Activated CD8-positive, alpha-beta memory T cell treated with anti-CD3 and anti-CD28 coated beads for 24 hours (primary cell): Measurements from ENCODE around the gene SLAMF9.
"Not testable (repeated sequence)": the region's sequence is repeated elsewhere in the genome, so short reads cannot be mapped to it uniquely, and the experiment has no call there.

ENCODE experiments used
- DNase-seq: peaks from one replicate; pipeline ENCODE4 v3.0.0-alpha.2; 2020

The SLAMF9 gene

DNA sequence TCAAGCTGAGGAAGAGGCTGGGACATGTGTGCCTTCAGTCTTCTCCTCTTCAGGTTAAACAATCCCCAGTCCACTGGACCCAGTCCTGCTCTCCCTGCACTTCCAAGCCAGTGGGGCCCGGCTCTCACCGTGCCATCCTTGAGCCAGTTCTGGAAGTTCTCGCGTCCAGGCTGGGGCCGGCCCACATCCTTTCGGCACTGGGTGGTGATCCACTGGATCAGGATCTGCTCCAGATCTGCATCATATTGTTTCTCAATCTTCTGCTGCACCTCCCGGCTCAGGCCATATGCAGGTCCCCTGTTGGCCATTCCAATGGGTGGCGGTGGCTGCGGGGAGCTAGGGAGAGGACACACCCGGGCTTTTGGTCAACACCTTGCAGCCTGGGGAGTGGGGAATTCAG is 33.8 kb downstream of the SLAMF9 start:
- DNase-seq = no peak

- no peak for DNase-seq
Measured at GRCh38 chr1:159919236-159919865, 34.7 kb downstream of the SLAMF9 start.

DNA sequence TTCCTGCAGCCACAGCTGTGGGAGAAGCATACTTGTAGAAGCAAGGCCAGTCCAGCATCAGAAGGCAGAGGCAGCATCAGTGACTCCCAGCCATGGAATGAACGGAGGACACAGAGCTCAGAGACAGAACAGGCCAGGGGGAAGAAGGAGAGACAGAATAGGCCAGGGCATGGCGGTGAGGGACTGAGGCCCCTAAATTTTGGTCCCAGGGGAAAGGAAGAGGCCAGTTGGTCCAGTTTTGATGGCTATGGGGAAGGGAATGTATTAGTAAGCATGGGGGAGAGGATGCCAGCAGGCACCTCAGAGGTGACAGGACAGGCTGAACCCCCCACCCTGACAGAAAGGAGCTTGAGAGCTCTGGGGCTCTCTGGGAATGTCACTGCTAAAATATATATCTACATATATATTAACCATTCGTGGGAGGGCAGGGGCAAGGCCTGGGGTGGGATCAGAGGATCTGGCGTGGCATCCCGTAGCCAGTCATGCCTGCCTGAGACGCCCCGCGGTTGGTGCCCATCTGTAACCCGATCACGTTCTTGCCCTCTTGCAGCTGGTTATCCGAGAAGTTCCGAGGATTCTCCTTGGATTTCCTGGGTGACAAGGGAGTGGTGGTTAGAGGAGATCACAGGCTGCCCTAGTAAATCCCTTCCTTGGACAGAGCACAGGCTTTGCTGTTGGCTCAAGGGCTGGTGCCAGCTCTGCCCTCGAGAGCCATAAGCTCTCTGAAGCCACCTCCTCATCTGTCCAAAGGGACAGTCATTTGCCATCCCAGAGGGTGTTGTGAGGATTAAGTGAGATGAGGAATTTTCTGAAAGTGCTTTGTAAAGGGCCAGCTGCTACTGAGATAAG is 35.5 kb downstream of the SLAMF9 start:
- no peak for DNase-seq

DNA sequence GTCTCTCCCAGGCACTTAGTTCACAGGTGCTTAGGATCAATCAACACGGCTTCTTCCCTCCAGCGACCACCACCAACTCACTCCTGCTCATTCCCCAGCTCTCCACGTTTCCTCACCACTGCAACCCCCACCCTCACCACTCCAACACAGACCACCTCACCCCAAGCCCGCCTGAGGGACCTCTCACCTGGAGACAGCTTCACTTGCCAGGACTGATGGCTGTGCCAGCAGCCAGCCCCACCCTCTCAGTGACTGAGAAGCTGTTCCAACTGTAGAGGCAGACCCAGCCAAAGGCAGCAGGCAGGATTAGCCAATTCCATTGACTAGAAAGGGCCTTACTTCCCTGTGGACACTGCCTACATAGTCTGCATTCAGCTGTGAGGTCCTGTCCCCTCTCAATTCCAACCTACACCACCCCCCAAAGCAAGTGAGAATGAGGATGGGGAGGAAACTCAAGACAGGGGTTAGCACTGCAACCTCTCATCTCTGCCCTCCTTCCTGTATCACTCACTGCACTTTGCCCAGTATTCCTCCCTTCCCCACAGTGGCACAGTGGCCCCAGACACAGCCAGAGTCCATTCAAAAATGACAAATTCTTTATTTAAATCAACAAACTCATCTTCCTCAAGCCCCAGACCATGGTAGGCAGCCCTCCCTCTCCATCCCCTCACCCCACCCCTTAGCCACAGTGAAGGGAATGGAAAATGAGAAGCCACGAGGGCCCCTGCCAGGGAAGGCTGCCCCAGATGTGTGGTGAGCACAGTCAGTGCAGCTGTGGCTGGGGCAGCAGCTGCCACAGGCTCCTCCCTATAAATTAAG is 36.3 kb downstream of the SLAMF9 start:
- DNase-seq = no peak

- no peak for DNase-seq
Measured at GRCh38 chr1:159916242-159917051, 37.6 kb downstream of the SLAMF9 start.

DNA sequence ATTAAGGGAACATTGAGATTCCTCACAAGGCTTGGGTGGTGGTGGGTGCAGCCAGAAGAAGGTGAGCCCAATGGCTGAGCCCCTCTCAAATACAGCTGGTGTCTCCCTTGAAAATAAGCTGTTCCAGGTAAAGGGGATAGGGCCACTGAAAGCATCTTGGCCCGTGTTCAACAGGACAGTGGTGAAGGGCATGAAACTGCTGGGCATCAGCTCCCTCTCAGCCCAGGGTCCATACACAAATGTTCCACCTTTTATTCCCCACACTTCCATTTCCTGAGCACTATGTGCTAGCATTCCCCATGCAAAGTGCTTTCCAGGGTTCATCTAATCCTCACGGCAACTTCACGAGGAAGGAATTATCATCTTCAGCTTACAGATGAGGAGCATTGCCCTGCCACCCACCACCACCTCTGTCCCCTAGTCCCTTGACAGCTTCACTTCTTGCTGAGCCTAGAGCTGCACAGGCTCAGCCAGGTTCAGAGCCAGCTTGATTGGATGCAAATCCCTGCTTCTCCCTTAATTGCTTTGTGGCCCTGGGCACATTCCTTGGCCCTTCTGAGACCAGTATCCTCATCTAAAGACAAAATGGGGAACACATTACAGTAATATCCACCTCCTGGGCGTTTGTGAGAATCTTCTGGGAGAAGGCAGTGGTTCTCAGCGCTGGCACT is 38.3 kb downstream of the SLAMF9 start:
- no peak for DNase-seq

- DNase-seq = no peak
Measured at GRCh38 chr1:159914252-159915018, 39.6 kb downstream of the SLAMF9 start.

DNA sequence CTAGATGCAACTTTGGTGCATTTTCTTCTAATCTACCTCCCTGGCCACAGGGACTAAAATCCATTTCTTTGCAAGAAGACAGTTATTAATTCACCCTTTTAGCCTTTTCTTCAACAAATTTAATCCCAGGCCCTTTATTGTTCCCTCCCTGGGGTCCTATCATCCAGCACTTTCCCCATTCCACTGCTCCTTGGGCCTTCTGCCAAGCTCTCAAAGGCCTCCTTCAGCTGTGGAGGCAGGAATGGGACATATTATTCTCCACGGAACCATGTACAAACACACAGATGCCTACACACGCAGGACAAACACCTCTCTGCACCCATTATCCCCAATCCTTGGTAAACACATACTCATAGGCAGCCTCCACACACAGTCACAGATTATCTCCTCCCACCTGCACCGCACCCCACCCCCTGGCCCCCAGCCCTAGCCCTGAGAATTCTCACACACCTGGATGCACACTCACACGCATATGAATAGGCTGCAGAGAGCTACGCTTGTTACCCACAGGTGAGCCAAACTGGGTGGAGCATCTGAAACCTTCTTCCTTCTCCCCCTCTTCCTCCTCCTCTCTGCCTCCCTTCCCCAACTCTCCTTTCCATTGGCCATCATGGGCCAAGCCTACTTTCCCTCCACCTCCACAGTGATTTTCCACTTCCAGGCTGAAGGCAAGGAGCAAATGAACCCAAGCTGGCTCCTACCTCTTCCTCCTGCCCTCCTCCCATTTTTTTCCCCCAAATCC is 40.4 kb downstream of the SLAMF9 start:
- no peak for DNase-seq

DNA sequence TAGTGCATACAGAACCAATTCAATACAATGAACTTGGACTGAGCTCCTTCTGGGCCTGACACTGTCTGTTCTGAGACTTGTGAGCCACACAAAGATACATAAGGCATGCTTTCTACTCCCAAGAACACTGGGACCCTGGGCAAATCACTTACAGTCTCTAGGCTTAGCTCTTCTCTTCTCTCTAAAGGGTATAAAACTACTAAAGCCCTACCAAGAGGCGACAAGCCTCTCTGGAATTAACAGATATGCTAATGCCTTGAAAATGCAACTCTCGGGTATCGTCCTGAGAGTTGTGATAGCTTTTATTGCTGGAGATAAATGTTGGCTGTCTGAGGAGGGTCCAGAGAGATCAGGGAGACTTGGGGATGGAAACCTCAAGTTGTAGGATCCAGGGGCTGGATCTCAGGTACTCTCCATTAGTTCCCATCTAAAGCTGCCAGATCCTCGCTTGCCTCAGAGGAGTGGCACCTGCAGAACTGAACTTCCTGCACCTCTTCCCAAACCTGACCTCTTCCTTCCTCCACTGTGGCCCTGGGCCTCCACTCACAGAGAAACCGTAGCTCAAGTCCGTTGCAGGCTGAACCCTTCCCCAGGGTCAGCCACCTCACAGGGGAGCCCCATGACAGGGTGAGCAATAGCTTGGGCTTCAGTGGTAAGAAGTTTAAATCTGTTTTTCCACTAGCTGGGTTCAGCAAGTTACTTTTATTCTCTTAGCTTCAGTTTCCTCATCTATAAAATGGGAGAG is 42.5 kb downstream of the SLAMF9 start:
- no peak for DNase-seq

DNA sequence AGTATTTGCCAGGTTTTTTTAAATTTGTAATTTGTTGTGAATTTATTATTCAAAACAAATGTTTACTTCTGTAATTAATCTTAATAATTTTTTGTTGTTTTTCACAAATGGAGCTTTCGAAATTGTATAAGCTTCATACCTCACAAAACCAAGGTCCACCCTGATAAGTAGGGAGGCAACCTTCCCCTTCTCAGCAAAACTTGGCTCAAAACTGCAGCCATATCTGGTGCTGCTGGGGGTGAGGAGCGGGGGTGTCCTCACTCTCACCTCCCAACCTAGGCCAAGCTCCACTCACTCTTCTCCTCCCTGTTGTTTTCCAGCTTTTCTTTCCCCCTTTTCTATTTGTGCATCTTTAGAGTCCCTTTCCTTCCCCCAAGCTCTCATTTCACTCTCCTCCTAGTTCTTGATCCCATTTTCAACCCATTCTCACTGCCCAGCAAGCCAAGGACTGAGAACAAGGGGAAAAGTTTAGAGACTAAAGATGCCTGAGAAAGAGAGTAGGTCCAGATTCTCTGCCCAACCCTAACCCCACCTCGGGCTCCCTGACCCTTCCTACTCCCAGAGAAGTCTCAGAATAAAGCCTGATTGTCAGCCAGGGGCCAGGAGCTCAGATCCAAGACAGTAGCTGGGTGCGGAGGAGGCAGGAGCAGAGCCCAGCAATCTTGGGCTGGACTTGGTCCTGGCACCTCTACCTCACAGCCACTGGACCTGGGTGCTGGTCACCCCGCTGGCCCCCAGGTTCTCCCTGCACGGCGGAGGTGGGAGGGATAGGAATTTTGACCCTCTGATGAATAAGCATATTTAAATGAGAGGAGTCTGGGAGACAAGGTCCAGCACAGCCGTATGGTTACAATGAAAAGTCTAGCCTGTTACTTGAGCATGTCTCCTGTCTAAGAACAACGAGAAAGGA is 45.8 kb downstream of the SLAMF9 start:
- DNase-seq = no peak

DNA sequence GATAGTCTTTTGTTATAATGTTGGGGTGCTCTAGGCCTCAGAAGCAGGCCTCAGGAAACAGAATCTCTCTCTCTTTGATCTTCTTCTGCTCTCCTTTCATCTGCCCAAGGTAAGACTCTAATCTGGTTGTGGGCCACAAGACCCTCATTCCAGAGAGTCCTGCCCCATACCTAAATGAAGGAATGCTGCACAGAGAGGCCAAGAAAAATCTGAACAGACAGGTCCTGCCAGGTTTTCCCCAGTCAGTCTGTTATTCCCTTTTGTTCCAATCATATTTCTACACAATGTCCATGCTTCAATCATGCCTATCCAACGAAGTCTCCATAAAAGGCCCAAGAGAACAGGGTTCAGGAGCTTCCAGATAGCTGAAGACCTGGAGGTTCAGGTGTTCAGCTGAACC is 47.1 kb downstream of the SLAMF9 start:
- no peak for DNase-seq

GRCh38 chr1:159904036-159904435 is 50.0 kb downstream of the SLAMF9 start:
- DNase-seq = not testable (repeated sequence)

- no peak for DNase-seq
Measured at GRCh38 chr1:159902541-159902940, 51.5 kb downstream of the SLAMF9 start.
